ENCODE measurements around the gene TFPI2.
"Not testable (repeated sequence)": the region's sequence is repeated elsewhere in the genome, so short reads cannot be mapped to it uniquely, and the experiment has no call there.

TFPI2 gene

DNA sequence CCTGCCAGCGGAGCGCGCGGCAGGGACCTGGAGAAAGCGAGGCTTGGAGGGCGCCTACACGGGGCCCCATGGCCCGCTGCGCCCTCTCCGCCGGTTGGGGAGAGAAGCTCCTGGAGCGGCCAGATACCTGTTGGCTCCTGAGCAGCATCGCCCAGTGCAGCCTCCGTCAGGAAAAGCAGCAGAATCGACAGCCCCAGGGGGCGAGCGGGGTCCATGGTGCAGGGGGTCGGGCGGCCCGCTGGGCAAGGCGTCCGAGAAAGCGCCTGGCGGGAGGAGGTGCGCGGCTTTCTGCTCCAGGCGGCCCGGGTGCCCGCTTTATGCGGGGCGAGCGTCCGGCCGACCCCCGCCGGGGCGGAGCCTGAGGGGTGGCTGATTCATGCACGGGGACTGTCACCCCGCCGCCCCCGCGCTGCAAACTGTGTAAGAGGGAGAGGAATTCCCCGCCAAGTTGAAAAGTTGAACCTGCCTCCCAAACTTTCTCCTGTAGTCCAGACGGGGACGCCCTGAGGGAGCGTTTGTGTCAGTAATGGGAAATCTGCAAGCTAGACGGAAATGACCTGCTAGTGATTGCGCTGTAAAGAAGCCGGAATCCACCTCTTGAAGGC is at the start of gene TFPI2:
Gene TFPI2 (minus strand): TSS at position 290 of the 605 bp plus-strand sequence. CDS start 75 bp downstream, at position 215.
- no peak for FAIRE-seq

DNA sequence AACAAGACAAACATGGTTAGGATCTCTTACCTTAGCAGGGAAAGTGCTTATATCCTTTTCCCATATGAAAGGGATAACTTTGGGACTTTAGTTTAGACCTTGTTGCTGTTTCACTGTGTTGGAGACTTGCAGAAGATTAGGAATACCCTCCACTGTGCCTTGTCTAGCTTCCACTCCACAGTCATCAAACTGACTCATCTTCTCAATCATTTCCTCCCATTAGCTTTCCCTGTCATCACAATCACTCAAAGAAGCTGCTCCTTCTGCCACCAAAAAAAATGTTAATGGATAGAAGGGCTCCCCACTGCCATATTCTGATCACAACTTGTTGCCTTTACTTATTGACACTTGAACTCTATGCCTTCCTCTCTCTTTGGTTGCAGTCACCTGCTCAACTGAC is 47.7 kb upstream of the TFPI2 start:
- FAIRE-seq, result no peak

DNA sequence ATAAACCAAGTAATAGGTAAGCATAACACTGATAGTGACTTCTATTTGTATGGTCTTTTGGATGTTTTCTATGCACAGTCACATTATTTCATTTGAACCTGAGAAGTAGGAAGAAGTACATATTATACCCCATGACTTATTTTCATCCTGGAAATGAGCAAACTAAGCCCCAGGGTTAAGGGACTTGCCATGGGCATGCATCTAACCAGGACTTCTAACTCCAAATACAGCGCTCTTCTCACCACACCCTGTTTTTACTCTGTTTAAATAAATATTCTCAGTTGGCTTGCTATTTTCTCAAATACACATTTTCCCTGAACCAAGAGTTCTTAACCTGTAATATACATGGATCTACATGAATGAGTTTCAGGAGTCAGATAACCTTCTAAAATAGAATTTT is 47.3 kb upstream of the TFPI2 start:
- no peak for FAIRE-seq

GRCh38 chr7:93935102-93935501 is 44.5 kb upstream of the TFPI2 start:
- FAIRE-seq, result no peak

DNA sequence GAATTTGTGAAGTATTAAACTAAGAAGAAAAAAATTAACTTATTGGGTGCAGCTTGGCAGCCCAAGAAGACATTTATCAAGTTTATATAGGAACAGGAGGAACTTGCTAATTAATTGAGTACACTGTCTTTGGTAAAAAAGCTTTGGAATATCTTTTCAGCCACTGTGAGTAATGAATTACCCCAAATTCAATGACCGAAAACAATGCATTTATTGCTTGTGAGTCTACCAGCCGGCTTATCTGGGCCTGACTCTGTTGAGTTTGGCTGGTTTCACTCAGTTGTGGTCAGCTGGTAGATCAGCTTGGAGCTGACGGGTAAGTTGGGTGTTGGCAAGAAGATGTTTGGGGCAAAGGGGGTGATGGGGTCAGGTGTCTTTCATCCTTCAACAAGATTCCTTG is 42.6 kb upstream of the TFPI2 start:
- no peak for FAIRE-seq

DNA sequence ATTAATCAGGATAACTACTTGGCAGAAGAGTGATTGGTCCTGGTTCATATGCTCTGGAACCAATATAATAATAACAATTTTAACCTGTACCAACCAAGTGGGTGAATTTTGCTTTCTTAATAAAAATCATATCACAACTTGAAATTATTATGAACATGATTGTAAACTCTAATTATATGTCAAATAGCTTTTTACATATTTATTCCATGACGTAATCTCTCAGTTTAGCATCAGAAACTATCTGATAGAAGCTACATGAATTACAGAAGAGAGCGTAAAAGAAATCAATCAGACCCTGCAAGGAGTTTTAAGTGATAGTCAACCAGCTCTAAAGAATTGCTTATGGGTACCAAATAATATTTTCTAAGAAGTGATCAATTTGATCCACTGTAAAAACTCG is 41.1 kb upstream of the TFPI2 start:
- no peak for FAIRE-seq

GRCh38 chr7:93927585-93927984 is 37.0 kb upstream of the TFPI2 start:
- no peak for FAIRE-seq

DNA sequence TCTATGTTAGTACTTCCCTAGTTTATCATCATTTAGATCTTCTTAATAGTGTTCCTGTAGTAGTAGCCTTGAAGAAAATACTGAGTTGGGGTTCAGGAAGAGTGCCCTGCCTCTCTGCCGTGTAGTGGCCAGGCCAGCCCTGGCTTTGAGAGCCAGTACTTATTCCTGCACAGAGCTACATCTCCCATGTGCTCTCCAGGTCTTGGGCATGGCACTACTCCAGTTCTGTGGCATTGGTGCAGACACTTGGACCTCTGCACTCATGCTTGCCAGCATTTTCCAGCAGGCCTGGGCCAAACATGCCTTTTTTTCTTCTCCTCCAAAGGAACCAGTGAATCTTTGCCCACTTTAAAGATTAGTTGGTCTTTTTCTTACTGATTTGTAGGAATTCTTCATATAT is 36.2 kb upstream of the TFPI2 start:
- no peak for FAIRE-seq

- FAIRE-seq, result no peak
These were observed 33.4 kb upstream of the TFPI2 start for GRCh38 chr7:93923942-93924341.

DNA sequence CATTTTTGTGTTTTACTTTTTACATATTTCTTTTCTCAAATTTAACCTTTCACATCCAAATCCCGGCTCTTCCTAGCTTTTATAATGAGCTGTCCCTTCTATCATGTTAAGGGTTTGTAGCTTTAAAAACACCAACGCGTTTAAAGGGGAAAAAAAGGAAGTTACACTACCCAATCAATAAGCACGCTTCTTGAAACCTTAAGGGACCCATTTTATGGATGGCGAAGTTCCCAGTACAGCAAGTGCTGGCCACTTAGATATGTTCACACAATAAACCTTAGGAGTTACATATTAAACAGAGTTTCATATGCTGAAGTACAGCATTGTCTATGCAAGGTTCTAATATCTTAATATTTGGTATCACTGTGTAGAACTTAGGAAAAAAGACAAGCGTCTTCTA is 32.7 kb upstream of the TFPI2 start:
- FAIRE-seq, result no peak

- FAIRE-seq, result peak; percentile 54
These were observed 31.3 kb upstream of the TFPI2 start, which contains the start of gene GNG11 for GRCh38 chr7:93921607-93922566. Gene GNG11, plus strand, starts transcription at chr7:93921735. Its CDS starts 403 bp downstream, at chr7:93922138.

GRCh38 chr7:93921186-93921585 is 30.6 kb upstream of the TFPI2 start:
- no peak for FAIRE-seq

GRCh38 chr7:93920496-93921182 is 30.1 kb upstream of the TFPI2 start:
- FAIRE-seq, result no peak

DNA sequence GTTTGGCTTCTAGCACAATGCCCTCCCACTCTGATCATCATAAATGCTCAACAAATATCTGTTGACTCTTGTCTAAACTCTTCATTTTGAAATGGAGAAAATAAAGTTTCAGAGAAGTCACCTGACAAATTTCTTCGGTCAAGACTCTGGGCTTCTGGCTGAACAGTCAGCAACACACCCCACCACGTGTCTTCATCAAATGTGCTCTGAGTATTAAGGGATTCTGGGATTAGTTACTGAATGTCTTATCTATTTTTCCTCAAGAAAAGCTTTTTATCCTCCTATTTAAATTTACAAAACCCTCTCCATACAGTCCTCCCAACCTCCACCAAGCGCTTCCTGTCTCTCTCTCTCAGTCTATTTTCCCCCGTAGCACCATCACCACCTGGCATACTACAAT is 25.8 kb upstream of the TFPI2 start:
- FAIRE-seq, result not testable (repeated sequence)

GRCh38 chr7:93915888-93916287 is 25.3 kb upstream of the TFPI2 start:
- peak; percentile 52 for FAIRE-seq

DNA sequence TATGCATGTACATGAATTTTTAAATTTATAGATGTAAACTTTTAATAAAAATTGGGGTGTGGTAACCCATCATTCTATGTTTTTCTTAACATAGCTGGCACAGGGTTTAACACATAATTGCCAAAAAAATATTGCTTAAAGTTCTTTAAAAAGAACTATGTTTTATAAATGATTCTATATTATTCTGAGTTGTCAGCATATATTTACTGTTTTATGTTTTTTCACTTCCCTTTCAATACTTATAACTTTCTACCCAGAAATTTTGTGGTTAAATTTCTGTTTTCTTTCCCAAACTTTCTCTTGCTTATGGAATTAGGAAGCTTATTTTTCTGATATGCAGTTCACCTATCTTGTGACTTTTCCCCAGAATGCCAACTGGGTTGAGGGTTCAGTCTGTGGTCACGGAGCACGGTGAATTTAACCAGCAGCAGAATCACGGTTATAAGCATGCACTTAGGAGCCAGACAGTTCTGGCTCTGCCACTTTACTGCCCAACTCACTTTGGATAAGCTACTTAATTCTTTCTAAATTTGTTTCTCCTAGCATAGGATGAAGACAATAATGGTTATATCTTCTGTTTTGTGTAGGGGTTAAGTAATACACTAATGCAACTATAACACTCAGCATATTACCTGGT is 24.8 kb upstream of the TFPI2 start:
- FAIRE-seq, result peak; percentile 7

DNA sequence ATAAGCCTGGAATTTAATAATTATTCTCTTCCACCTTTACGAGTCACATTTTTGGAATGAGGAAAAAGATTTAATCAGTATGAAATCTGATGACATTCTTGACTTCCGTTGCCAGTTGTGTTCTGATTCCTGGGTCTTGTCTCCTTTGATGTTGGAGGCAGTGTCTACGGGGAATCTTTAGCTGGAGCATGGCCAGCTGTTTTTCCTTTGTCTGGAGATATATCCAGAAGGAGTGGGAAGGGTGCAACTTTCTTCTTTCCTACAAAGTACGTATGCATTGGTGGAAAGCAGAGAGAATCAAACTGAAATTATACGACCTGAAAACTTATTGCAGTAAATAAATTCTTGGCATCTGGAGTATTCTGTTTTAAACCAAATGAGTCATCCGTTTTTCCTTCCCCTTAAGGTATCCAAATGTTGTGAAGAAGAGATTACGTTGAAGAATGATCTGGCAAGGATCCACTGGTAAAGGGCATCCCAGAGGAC is 24.1 kb upstream of the TFPI2 start:
- FAIRE-seq, result no peak

- no peak for FAIRE-seq
These were observed 22.6 kb upstream of the TFPI2 start for GRCh38 chr7:93913197-93913596.

- not testable (repeated sequence) for FAIRE-seq
These were observed 21.1 kb upstream of the TFPI2 start for GRCh38 chr7:93911661-93912060.

DNA sequence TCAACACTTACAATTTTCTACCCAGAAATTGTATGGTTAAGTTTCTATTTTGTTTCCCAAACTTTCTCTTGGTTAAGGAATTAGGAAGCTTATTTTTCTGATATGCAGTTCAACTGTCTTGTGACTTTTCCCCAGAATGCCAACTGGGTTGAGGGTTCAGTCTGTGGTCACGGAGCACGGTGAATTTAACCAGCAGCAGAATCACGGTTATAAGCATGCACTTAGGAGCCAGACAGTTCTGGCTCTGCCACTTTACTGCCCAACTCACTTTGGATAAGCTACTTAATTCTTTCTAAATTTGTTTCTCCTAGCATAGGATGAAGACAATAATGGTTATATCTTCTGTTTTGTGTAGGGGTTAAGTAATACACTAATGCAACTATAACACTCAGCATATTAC is 20.7 kb upstream of the TFPI2 start:
- FAIRE-seq, result not testable (repeated sequence)

- no peak for FAIRE-seq
These were observed 19.8 kb upstream of the TFPI2 start for GRCh38 chr7:93910076-93910994.

- FAIRE-seq, result no peak
These were observed 15.7 kb upstream of the TFPI2 start, which contains the start of gene GNGT1 for GRCh38 chr7:93906267-93906666. Gene GNGT1, plus strand, starts transcription at chr7:93906567. Its CDS starts 180 bp downstream, at chr7:93906747.
